AG04450 (cell line): ENCODE measurements around the gene TIMP1. TPM values are rescaled to one million over a fixed set of nuclear protein-coding genes. Genes with fewer than 3 reads are reported as not detected.

Experiments used
- CTCF ChIA-PET: fragments of 300-600, 350-600 bp; formaldehyde crosslinking; extraction: SDS; loops from one replicate; lab custom pipeline; 2022; ENCODE audit warnings: antibody characterized with exemption, inconsistent platforms; lab: Charles Lee
- POLR2A ChIA-PET: fragments of 350-600 bp; formaldehyde crosslinking; extraction: SDS; loops from one replicate; lab custom pipeline; 2021; ENCODE audit warnings: antibody characterized with exemption, inconsistent platforms; lab: Yijun Ruan, JAX
- DNase-seq: peaks from one replicate; pipeline ENCODE4 v3.0.0-alpha.2; 2011; ENCODE audit warnings: low read depth, low spot score
- H3K27ac ChIP-seq: one replicate; pipeline ENCODE4 v1.5.1; 2012; ENCODE audit warnings: low read depth, low read length, control low read depth
- H3K27me3 ChIP-seq: one replicate; pipeline ENCODE4 v1.6.0; 2012; ENCODE audit warnings: low read length; ENCODE audit not compliant: control insufficient read depth, insufficient read depth
- H3K4me3 ChIP-seq: 2 replicates; pipeline ENCODE4 v1.5.1; 2011; ENCODE audit warnings: mild to moderate bottlenecking, low read depth, low read length, control low read depth
- H3K9me3 ChIP-seq: 2 replicates; pipeline ENCODE4 v1.5.1; 2012; ENCODE audit warnings: low read length; ENCODE audit not compliant: control insufficient read depth, insufficient read depth
- polyA plus RNA-seq: library from polyadenylated mRNA; depleted of rRNA; stranded (reverse); fragments of >200 nt; gene quantifications from 2 replicates; pipeline ENCODE4 v1.2.3, GENCODE V29; 2011
- TF ChIP-seq, protein P1 (sequence below): IDR thresholded peaks from 2 replicates; pipeline ENCODE4 v1.5.1; 2011; ENCODE audit warnings: low read depth, low read length, control low read depth, inconsistent platforms

The TIMP1 gene
- polyA plus RNA-seq, 1 experiment, result 1,256 TPM

DNA sequence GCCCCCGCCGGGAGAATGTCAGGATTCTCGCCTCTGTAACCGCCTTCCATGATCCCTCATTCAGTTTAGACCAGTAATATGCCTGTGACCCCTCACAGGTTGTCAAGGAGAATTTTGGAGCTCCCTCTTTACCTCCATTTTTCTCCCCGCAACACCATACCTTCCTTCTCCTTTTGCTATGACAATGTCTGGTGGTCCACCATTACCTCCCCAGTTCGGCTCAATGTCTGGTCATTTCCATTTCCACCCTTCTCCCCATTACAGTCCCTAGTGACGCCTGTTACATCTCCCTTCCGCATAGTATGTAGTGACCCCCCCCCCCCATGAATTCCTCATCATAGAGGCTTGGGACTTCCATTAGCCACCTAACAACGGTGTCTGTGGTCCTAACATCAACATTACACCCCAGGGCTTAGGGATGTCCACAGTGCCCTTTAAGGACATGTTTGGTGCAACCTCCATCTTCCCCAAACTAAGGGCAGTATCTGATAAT, 20.5 kb upstream of the TIMP1 start:
- no peak for DNase-seq
- Histone ChIP-seq H3K9me3 (no peaks in the 10 kb centered on the region), H3K4me3 (peak overlapping the region; percentile 69), H3K27me3 (no peaks in the 10 kb centered on the region), H3K27ac (no peak overlapping the region)
- ChIA-PET CTCF (interaction anchor here (0.6 to 2.3 kb wide), 5 partner anchors 14 to 99 kb away, joined by 3 to 8 read pairs (median 3); no protein-coding TSS in a partner anchor), POLR2A (no interaction called here)
- TF ChIP-seq, protein P1, sequence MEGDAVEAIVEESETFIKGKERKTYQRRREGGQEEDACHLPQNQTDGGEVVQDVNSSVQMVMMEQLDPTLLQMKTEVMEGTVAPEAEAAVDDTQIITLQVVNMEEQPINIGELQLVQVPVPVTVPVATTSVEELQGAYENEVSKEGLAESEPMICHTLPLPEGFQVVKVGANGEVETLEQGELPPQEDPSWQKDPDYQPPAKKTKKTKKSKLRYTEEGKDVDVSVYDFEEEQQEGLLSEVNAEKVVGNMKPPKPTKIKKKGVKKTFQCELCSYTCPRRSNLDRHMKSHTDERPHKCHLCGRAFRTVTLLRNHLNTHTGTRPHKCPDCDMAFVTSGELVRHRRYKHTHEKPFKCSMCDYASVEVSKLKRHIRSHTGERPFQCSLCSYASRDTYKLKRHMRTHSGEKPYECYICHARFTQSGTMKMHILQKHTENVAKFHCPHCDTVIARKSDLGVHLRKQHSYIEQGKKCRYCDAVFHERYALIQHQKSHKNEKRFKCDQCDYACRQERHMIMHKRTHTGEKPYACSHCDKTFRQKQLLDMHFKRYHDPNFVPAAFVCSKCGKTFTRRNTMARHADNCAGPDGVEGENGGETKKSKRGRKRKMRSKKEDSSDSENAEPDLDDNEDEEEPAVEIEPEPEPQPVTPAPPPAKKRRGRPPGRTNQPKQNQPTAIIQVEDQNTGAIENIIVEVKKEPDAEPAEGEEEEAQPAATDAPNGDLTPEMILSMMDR, result no peak

DNA sequence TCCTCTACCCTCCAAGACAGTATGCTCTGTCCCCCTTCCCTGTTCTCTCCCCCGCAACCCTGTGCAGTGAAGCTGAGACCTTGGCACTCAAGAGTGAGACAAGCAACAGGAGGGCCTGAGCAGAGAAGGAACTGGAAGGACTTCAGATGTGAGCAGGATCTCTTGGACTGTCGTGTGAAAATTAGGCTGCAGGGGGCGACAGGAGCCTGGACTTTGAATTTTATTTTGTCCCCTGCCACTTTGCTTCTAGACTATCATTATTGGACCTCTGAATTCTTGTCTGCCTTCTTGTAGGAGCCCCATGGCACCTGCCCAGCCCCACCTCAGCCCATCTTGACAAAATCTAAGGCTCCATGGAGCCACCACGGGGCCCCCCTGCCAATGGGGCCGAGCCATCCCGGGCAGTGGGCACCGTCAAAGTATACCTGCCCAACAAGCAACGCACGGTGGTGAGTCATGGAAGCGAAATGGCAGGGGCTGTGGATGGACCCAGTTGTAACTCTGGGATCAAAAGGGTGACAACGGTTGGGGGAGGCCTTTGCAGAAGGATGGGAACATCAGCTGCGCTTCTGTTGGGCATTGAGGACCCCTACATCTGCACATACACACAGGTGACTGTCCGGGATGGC, 19.5 kb upstream of the TIMP1 start:
- TF ChIP-seq, protein P1, result peak; percentile 35; the same call in 1 of the 2 replicates
- DNase-seq, result no peak
- Histone ChIP-seq H3K9me3 (no peaks in the 10 kb centered on the region), H3K27me3 (no peaks in the 10 kb centered on the region), H3K4me3 (no peak overlapping the region), H3K27ac (peak overlapping the region; percentile 11)
- CTCF ChIA-PET, result no interaction called here
- POLR2A ChIA-PET, result no interaction called here

DNA sequence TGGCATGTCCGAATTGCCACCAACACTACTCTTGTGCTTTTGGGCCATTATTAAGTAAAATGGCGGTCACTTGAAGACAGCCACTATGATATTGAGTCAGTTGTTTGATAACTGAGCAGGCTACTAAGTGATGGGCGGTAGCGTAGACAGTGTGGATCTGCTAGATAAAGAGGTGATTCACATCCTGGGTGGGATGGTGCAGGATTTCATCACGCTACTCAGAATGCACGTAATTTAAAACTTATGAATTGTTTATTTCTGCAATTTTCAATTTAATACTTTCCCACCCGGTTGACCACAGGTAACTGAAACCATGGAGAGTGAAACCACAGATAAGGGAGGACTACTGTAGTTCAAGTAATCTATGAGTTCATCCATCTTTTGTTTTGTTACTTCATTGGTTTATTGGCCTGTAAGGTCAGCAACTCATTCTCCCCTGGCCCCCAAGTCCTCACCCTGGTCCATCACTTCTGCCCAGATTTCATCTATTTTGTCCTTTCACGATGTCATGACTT, 18.4 kb upstream of the TIMP1 start:
- no peak overlapping the region for H3K27ac ChIP-seq
- ChIA-PET POLR2A (no interaction called here), CTCF (no interaction called here)
- H3K4me3 ChIP-seq, result no peak overlapping the region
- TF ChIP-seq, protein P1, result no peak
- DNase-seq, result no peak
- H3K9me3 ChIP-seq, result no peaks in the 10 kb centered on the region
- H3K27me3 ChIP-seq, result no peaks in the 10 kb centered on the region

DNA sequence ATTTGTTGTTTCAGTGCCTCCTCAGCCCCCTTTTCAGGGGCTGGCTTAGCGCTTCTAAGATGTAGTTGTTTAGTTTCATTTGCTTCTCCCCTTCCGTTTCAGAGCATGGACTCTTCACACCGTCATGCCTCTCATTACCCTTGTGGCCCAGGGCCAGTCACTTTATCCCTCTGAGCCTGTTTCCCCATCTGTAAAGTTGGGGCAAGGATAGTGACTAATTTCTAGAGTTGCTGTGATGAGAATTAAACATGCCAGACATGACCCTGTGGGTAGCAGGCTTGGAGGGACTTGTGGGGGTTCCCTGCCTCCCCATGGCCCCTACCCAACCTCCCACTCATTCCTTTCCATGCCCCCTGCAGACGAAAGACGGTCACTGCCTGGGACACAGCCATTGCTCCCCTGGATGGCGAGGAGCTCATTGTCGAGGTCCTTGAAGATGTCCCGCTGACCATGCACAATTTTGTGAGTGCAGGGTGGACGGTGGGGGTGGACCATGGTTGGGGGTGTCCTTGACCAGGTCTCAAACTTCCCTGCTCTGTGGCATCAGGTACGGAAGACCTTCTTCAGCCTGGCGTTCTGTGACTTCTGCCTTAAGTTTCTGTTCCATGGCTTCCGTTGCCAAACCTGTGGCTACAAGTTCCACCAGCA, 17.7 kb upstream of the TIMP1 start:
- POLR2A ChIA-PET, result no interaction called here
- Histone ChIP-seq H3K27me3 (no peaks in the 10 kb centered on the region), H3K9me3 (no peaks in the 10 kb centered on the region), H3K4me3 (no peak overlapping the region), H3K27ac (no peak overlapping the region)
- TF ChIP-seq, protein P1, result no peak
- no peak for DNase-seq
- CTCF ChIA-PET, result no interaction called here

DNA sequence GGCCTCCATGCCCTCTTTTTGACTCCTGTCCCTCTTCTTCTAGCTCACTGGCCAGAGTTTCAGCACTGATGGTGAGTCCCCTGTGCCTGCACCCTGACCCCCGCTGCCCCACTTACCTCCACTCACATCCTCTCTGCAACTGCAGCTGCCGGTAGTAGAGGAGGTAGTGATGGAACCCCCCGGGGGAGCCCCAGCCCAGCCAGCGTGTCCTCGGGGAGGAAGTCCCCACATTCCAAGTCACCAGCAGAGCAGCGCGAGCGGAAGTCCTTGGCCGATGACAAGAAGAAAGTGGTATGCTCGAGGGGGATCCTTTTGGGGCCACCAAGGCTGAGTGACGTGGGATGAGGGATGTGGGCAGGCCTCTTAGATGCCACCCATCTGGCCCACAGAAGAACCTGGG, 15.4 kb upstream of the TIMP1 start:
- ChIA-PET CTCF (no interaction called here), POLR2A (no interaction called here)
- Histone ChIP-seq H3K27me3 (no peaks in the 10 kb centered on the region), H3K9me3 (no peaks in the 10 kb centered on the region), H3K4me3 (no peak overlapping the region), H3K27ac (no peak overlapping the region)
- DNase-seq, result no peak
- TF ChIP-seq, protein P1, result no peak
